HEK293T (cell line): ENCODE results near the gene ADAMTS12.

ENCODE experiments used
- CTCF ChIA-PET: fragments of 350-600 bp; formaldehyde crosslinking; extraction: SDS; loops from one replicate; lab custom pipeline; 2021; ENCODE audit warnings: antibody characterized with exemption, inconsistent platforms; lab: Yijun Ruan, JAX
- POLR2A ChIA-PET: fragments of 350-600 bp; formaldehyde crosslinking; extraction: SDS; loops from one replicate; lab custom pipeline; 2020; ENCODE audit warnings: antibody characterized with exemption, inconsistent platforms; lab: Yijun Ruan, JAX
- DNase-seq: peaks from one replicate; pipeline ENCODE4 v3.0.0; 2012; ENCODE audit warnings: mixed read lengths; ENCODE audit errors: extremely low spot score
- ARNT ChIP-seq: fragments of 450-650 bp; IDR thresholded peaks from 2 replicates; pipeline ENCODE4 v1.6.1; 2017; ENCODE audit warnings: mild to moderate bottlenecking
- BHLHE40 ChIP-seq: fragments of 450-650 bp; IDR thresholded peaks from 2 replicates; pipeline ENCODE4 v1.6.1; 2016; ENCODE audit warnings: mild to moderate bottlenecking, moderate library complexity, borderline replicate concordance
- CTBP1 ChIP-seq: fragments of 450-650 bp; IDR thresholded peaks from 2 replicates; pipeline ENCODE4 v1.6.1; 2016; ENCODE audit warnings: borderline replicate concordance
- ELF4 ChIP-seq: fragments of 450-650 bp; IDR thresholded peaks from 2 replicates; pipeline ENCODE4 v1.6.1; 2017; ENCODE audit warnings: antibody characterized with exemption
- FOXA1 ChIP-seq: fragments of 450-650 bp; IDR thresholded peaks from 2 replicates; pipeline ENCODE4 v1.6.1; 2016; ENCODE audit warnings: mild to moderate bottlenecking
- FOXK2 ChIP-seq: fragments of 450-650 bp; IDR thresholded peaks from 2 replicates; pipeline ENCODE4 v1.6.1; 2016; ENCODE audit warnings: mild to moderate bottlenecking
- FOXM1 ChIP-seq: fragments of 450-650 bp; IDR thresholded peaks from 2 replicates; pipeline ENCODE4 v1.6.1; 2017; ENCODE audit warnings: mild to moderate bottlenecking, borderline replicate concordance
- HDGF ChIP-seq: fragments of 450-650 bp; IDR thresholded peaks from 2 replicates; pipeline ENCODE4 v1.6.1; 2017; ENCODE audit warnings: antibody characterized with exemption, borderline replicate concordance
- L3MBTL2 ChIP-seq: fragments of 450-650 bp; conservative IDR thresholded peaks from 2 replicates; pipeline ENCODE4 v1.6.1; 2016; ENCODE audit warnings: mild to moderate bottlenecking
- LEF1 ChIP-seq: fragments of 450-650 bp; IDR thresholded peaks from 2 replicates; pipeline ENCODE4 v1.6.1; 2017; ENCODE audit warnings: mild to moderate bottlenecking, borderline replicate concordance
- NFRKB ChIP-seq: fragments of 450-650 bp; IDR thresholded peaks from 2 replicates; pipeline ENCODE4 v1.6.1; 2016; ENCODE audit warnings: mild to moderate bottlenecking, moderate library complexity
- PKNOX1 ChIP-seq: fragments of 450-650 bp; IDR thresholded peaks from 2 replicates; pipeline ENCODE4 v1.6.1; 2016
- SP1 ChIP-seq: fragments of 450-650 bp; IDR thresholded peaks from 2 replicates; pipeline ENCODE4 v1.6.1; 2017
- SUZ12 ChIP-seq: fragments of 450-650 bp; IDR thresholded peaks from 2 replicates; pipeline ENCODE4 v1.6.1; 2016; ENCODE audit warnings: mild to moderate bottlenecking
- TARDBP ChIP-seq: fragments of 450-650 bp; IDR thresholded peaks from 2 replicates; pipeline ENCODE4 v1.6.1; 2016
- ZNF384 ChIP-seq: fragments of 450-650 bp; IDR thresholded peaks from 2 replicates; pipeline ENCODE4 v1.6.1; 2016

The ADAMTS12 gene

GRCh38 chr5:33852837-33853236, 39.0 kb downstream of the ADAMTS12 start:
- DNase-seq: no peak
- ChIA-PET POLR2A (no interaction called here), CTCF (no interaction called here)
- TF ChIP-seq PKNOX1 (no peak), ELF4 (no peak), HDGF (no peak), LEF1 (no peak), BHLHE40 (no peak), FOXM1 (no peak), ZNF384 (no peak), L3MBTL2 (no peak)

DNA sequence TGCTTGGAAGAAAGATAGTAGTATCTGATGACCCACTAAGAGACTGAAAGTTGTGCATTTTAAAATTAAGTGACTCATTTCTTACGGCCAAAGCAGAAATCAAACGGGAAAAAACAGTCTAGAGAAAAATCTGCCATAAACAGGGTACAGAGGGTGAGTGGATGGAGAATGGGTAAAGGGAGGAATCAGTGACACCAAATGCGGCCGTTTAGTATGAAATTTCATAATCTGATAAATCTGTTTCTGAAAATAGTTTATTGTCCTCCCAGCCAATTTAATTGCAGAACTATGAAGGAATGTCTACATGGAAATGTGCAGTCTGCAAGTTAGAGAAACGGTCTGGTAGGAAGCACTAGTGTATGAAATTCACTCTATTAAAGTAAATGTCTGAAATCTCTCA, 39.5 kb downstream of the ADAMTS12 start:
- TF ChIP-seq CTBP1 (no peak), ZNF384 (no peak), ARNT (no peak), SUZ12 (no peak), NFRKB (no peak), HDGF (no peak)
- DNase-seq: no peak
- ChIA-PET CTCF (no interaction called here), POLR2A (no interaction called here)

DNA sequence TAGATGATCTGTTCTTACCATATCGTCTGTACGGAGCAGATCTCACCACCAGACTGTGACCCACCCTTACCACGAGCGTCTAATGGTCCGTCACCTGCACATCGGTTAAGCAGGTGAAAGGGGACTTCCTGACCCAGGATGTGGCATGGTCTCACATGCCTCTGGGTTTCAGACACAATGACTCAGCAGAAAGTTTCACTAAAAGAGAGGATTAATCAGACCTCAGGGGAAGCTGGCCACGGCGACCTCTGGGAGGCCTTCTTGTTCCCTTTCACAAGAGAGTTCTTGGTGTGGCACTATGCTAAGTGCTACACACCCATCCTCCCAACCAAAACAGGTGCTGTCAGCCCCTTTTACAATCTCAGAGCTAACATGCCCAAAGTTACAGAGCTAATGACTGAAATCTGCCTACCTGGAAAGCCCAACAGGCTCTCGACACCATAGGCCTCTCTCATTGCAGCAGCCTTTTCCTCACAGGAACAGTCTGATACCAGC, 41.6 kb downstream of the ADAMTS12 start:
- TF ChIP-seq HDGF (no peak), L3MBTL2 (no peak), FOXK2 (no peak), BHLHE40 (no peak), PKNOX1 (no peak)
- CTCF ChIA-PET: no interaction called here
- no peak for DNase-seq
- POLR2A ChIA-PET: no interaction called here

- DNase-seq: no peak
- TF ChIP-seq NFRKB: no peak
- no peak for TF ChIP-seq ELF4
- no peak for TF ChIP-seq FOXA1
- no peak for TF ChIP-seq PKNOX1
- no peak for TF ChIP-seq CTBP1
- TF ChIP-seq SP1: no peak
- no peak for TF ChIP-seq FOXM1
- no peak for TF ChIP-seq LEF1
- TF ChIP-seq BHLHE40: no peak
- no peak for TF ChIP-seq FOXK2
- no peak for TF ChIP-seq ZNF384
- TF ChIP-seq ARNT: no peak
- TF ChIP-seq SUZ12: no peak
- no peak for TF ChIP-seq TARDBP
- no peak for TF ChIP-seq HDGF
- no peak for TF ChIP-seq L3MBTL2
- ChIA-PET CTCF (interaction anchor here (0.6 kb wide), 1 partner anchor 13 kb away, joined by 3 read pairs; no protein-coding TSS in a partner anchor), POLR2A (no interaction called here)
Observed at GRCh38 chr5:33848554-33848953, 43.2 kb downstream of the ADAMTS12 start.

GRCh38 chr5:33846851-33847250, 44.9 kb downstream of the ADAMTS12 start:
- TF ChIP-seq LEF1: no peak
- no peak for TF ChIP-seq NFRKB
- no peak for TF ChIP-seq PKNOX1
- TF ChIP-seq SP1: no peak
- TF ChIP-seq BHLHE40: no peak
- TF ChIP-seq HDGF: no peak
- TF ChIP-seq FOXK2: no peak
- TF ChIP-seq FOXM1: no peak
- TF ChIP-seq CTBP1: no peak
- TF ChIP-seq L3MBTL2: no peak
- no peak for TF ChIP-seq SUZ12
- no peak for TF ChIP-seq ZNF384
- no peak for TF ChIP-seq FOXA1
- no peak for TF ChIP-seq ARNT
- no peak for TF ChIP-seq TARDBP
- no peak for TF ChIP-seq ELF4
- no peak for DNase-seq
- ChIA-PET CTCF (no interaction called here), POLR2A (no interaction called here)

DNA sequence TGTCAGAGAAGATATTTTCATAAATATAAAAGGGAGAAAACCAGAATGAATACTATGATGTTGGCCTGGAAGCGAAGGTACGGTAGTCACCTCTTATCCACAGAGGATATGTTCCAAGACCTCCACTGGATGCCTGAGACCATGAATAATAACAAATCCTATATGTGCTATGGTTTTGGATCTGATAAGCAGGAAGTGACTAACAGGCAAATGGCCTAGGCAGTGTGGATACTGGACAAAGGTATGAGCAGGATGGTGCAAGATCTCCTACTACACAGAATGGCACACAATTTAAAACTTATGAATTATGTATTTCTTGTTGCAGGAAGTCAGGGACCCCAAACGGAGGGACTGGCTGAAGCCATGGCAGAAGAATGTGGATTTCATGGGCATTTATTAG, 48.2 kb downstream of the ADAMTS12 start:
- TF ChIP-seq NFRKB (no peak), ZNF384 (no peak)

DNA sequence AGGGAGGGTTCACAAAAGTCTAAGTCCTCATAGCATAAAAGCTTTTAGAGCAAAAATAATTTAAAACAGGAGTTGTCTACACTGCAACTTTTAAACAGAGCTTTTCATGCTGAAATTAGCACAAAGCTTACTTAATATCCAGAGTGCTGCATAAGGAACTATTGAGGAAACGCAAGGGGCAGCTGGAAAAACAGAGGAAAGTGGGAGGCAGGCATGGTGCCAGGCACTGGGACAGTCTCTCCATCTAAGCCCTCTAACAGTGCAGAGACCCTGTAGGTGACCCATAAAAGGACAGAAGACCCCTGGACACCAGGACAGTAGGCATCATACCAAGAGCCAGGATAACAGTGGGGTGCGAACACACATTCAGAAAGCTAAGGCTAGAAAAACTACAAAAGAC, 49.3 kb downstream of the ADAMTS12 start:
- CTCF ChIA-PET: no interaction called here
- TF ChIP-seq HDGF (no peak), BHLHE40 (no peak), ARNT (no peak), FOXK2 (no peak), ELF4 (no peak), CTBP1 (no peak), SP1 (no peak), FOXA1 (no peak), LEF1 (no peak), PKNOX1 (no peak), TARDBP (no peak), SUZ12 (no peak), ZNF384 (no peak), L3MBTL2 (no peak), NFRKB (no peak), FOXM1 (no peak)
- DNase-seq: no peak
- POLR2A ChIA-PET: no interaction called here

More for the DNA sequence above, 48.2 kb downstream of the ADAMTS12 start:
- DNase-seq: no peak
- ChIA-PET POLR2A (no interaction called here), CTCF (no interaction called here)
